ENCODE measurements around the gene GORASP2.

GORASP2 gene

GRCh38 chr2:170940066-170940465, 11.0 kb downstream of the GORASP2 start:
- H3K79me2 ChIP-seq (ENCODE audit: insufficient read depth, low read length): peaks cover 98% of the 10 kb centered on the region
- peaks cover 15% of the 10 kb centered on the region for H3K4me1 ChIP-seq (ENCODE audit: insufficient read depth, low read length, severe bottlenecking)
- no peaks in the 10 kb centered on the region for H3K9me2 ChIP-seq (ENCODE audit: low read depth, low read length)
- no peaks in the 10 kb centered on the region for H3F3A ChIP-seq (ENCODE audit: insufficient read depth, low read length)
- no peak overlapping the region for H3K4me3 ChIP-seq (ENCODE audit: low read depth, low read length, poor library complexity, severe bottlenecking)
- H3K4me2 ChIP-seq (ENCODE audit: low read length): no peak overlapping the region
- no peak for TF ChIP-seq EZH2 (IDR thresholded peaks at IDR 0.05; ENCODE audit: borderline replicate concordance, low read length)
- TF ChIP-seq, protein P1, sequence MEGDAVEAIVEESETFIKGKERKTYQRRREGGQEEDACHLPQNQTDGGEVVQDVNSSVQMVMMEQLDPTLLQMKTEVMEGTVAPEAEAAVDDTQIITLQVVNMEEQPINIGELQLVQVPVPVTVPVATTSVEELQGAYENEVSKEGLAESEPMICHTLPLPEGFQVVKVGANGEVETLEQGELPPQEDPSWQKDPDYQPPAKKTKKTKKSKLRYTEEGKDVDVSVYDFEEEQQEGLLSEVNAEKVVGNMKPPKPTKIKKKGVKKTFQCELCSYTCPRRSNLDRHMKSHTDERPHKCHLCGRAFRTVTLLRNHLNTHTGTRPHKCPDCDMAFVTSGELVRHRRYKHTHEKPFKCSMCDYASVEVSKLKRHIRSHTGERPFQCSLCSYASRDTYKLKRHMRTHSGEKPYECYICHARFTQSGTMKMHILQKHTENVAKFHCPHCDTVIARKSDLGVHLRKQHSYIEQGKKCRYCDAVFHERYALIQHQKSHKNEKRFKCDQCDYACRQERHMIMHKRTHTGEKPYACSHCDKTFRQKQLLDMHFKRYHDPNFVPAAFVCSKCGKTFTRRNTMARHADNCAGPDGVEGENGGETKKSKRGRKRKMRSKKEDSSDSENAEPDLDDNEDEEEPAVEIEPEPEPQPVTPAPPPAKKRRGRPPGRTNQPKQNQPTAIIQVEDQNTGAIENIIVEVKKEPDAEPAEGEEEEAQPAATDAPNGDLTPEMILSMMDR (IDR thresholded peaks at IDR 0.05; ENCODE audit: low read length): no peak
- no peaks in the 10 kb centered on the region for H4K20me1 ChIP-seq (ENCODE audit: insufficient read depth, low read length)
- H3K9ac ChIP-seq (ENCODE audit: low read length): no peak overlapping the region
- peaks cover 9% of the 10 kb centered on the region for H3K9me3 ChIP-seq (ENCODE audit: low read length)
- no peak overlapping the region for H3K27ac ChIP-seq (ENCODE audit: low read depth, low read length, poor library complexity, severe bottlenecking)
- H2AFZ ChIP-seq (ENCODE audit: low read length): no peak overlapping the region
- H3K27me3 ChIP-seq (ENCODE audit: insufficient read depth, low read length): no peaks in the 10 kb centered on the region
- H3K36me3 ChIP-seq (ENCODE audit: insufficient read depth, low read length): peaks cover 45% of the 10 kb centered on the region

GRCh38 chr2:170942615-170943014, 13.6 kb downstream of the GORASP2 start:
- H3K4me2 ChIP-seq (ENCODE audit: low read length): no peak overlapping the region
- H3K4me3 ChIP-seq (ENCODE audit: low read depth, low read length, poor library complexity, severe bottlenecking): no peak overlapping the region
- no peaks in the 10 kb centered on the region for H3F3A ChIP-seq (ENCODE audit: insufficient read depth, low read length)
- no peak overlapping the region for H3K9ac ChIP-seq (ENCODE audit: low read length)
- TF ChIP-seq EZH2 (IDR thresholded peaks at IDR 0.05; ENCODE audit: borderline replicate concordance, low read length): no peak
- H3K4me1 ChIP-seq (ENCODE audit: insufficient read depth, low read length, severe bottlenecking): peaks cover 15% of the 10 kb centered on the region
- H3K27ac ChIP-seq (ENCODE audit: low read depth, low read length, poor library complexity, severe bottlenecking): no peak overlapping the region
- H3K79me2 ChIP-seq (ENCODE audit: insufficient read depth, low read length): peaks cover 100% of the 10 kb centered on the region
- H3K36me3 ChIP-seq (ENCODE audit: insufficient read depth, low read length): peaks cover 27% of the 10 kb centered on the region
- no peak overlapping the region for H2AFZ ChIP-seq (ENCODE audit: low read length)
- no peaks in the 10 kb centered on the region for H3K9me2 ChIP-seq (ENCODE audit: low read depth, low read length)
- no peaks in the 10 kb centered on the region for H3K27me3 ChIP-seq (ENCODE audit: insufficient read depth, low read length)
- no peaks in the 10 kb centered on the region for H4K20me1 ChIP-seq (ENCODE audit: insufficient read depth, low read length)
- peaks cover 9% of the 10 kb centered on the region for H3K9me3 ChIP-seq (ENCODE audit: low read length)

- TF ChIP-seq, protein P1 (IDR thresholded peaks at IDR 0.05; ENCODE audit: low read length): no peak
- no peak for TF ChIP-seq EZH2 (IDR thresholded peaks at IDR 0.05; ENCODE audit: borderline replicate concordance, low read length)
- Histone ChIP-seq H3K4me2 (ENCODE audit: low read length) (no peak overlapping the region), H3K4me3 (ENCODE audit: low read depth, low read length, poor library complexity, severe bottlenecking) (no peak overlapping the region), H3K36me3 (ENCODE audit: insufficient read depth, low read length) (peaks cover 25% of the 10 kb centered on the region), H3K9ac (ENCODE audit: low read length) (no peak overlapping the region), H3K9me2 (ENCODE audit: low read depth, low read length) (no peaks in the 10 kb centered on the region), H3K79me2 (ENCODE audit: insufficient read depth, low read length) (peaks cover 95% of the 10 kb centered on the region), H4K20me1 (ENCODE audit: insufficient read depth, low read length) (no peaks in the 10 kb centered on the region), H3K9me3 (ENCODE audit: low read length) (peaks cover 9% of the 10 kb centered on the region), H3K27me3 (ENCODE audit: insufficient read depth, low read length) (no peaks in the 10 kb centered on the region), H3K4me1 (ENCODE audit: insufficient read depth, low read length, severe bottlenecking) (peaks cover 15% of the 10 kb centered on the region), H3F3A (ENCODE audit: insufficient read depth, low read length) (no peaks in the 10 kb centered on the region), H3K27ac (ENCODE audit: low read depth, low read length, poor library complexity, severe bottlenecking) (no peak overlapping the region), H2AFZ (ENCODE audit: low read length) (no peak overlapping the region)
Measured at GRCh38 chr2:170943041-170943440, 14.0 kb downstream of the GORASP2 start.

DNA sequence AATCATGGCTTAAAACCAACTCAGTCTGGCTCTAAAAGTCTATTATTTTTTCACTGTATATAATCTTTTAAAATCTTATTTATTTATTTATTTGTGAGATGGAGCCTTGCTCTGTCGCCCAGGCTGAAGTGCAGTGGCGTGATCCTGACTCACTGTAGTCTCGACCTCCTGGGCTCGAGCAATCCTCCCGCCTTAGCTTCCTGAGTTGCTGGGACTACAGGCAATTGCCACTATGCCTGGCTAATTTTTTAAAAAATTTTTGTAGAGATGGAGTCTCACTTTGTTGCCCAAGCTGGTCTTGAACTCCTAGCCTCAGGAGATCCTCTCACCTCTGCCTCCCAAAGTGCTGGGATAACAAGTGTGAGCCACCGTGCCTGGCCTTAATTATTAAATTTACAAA, 14.5 kb downstream of the GORASP2 start:
- no peak for TF ChIP-seq EZH2 (IDR thresholded peaks at IDR 0.05; ENCODE audit: borderline replicate concordance, low read length)
- TF ChIP-seq, protein P1 (IDR thresholded peaks at IDR 0.05; ENCODE audit: low read length): no peak
- H3K27me3 ChIP-seq (ENCODE audit: insufficient read depth, low read length): no peaks in the 10 kb centered on the region
- no peak overlapping the region for H3K4me3 ChIP-seq (ENCODE audit: low read depth, low read length, poor library complexity, severe bottlenecking)
- peaks cover 25% of the 10 kb centered on the region for H3K36me3 ChIP-seq (ENCODE audit: insufficient read depth, low read length)
- H4K20me1 ChIP-seq (ENCODE audit: insufficient read depth, low read length): no peaks in the 10 kb centered on the region
- H3F3A ChIP-seq (ENCODE audit: insufficient read depth, low read length): no peaks in the 10 kb centered on the region
- no peak overlapping the region for H3K9ac ChIP-seq (ENCODE audit: low read length)
- no peak overlapping the region for H3K4me2 ChIP-seq (ENCODE audit: low read length)
- no peak overlapping the region for H2AFZ ChIP-seq (ENCODE audit: low read length)
- peaks cover 15% of the 10 kb centered on the region for H3K4me1 ChIP-seq (ENCODE audit: insufficient read depth, low read length, severe bottlenecking)
- peaks cover 9% of the 10 kb centered on the region for H3K9me3 ChIP-seq (ENCODE audit: low read length)
- no peaks in the 10 kb centered on the region for H3K9me2 ChIP-seq (ENCODE audit: low read depth, low read length)
- no peak overlapping the region for H3K27ac ChIP-seq (ENCODE audit: low read depth, low read length, poor library complexity, severe bottlenecking)
- peaks cover 90% of the 10 kb centered on the region for H3K79me2 ChIP-seq (ENCODE audit: insufficient read depth, low read length)

Data from OCI-LY1 (cell line).